GM21619 (cell line): ENCODE data around the gene GARNL3.

ENCODE experiments used
- ATAC-seq: cut with Tn5 transposase; IDR thresholded peaks from one replicate; pipeline ENCODE4 v1.9.1; 2021; ENCODE audit not compliant: unreplicated experiment

GARNL3 gene

GRCh38 chr9:127344368-127345000 is 79.9 kb downstream of the GARNL3 start:
- no peak for ATAC-seq

- no peak for ATAC-seq
Measured at GRCh38 chr9:127345566-127345965, 81.0 kb downstream of the GARNL3 start.

- ATAC-seq = no peak
Measured at GRCh38 chr9:127346584-127346983, 82.0 kb downstream of the GARNL3 start.

GRCh38 chr9:127347831-127348776 is 83.5 kb downstream of the GARNL3 start:
- no peak for ATAC-seq

- ATAC-seq = no peak
Measured at GRCh38 chr9:127349483-127350113, 85.0 kb downstream of the GARNL3 start.

- ATAC-seq = no peak
Measured at GRCh38 chr9:127351182-127352166, 86.9 kb downstream of the GARNL3 start.

GRCh38 chr9:127353882-127354281 is 89.3 kb downstream of the GARNL3 start:
- ATAC-seq = no peak

GRCh38 chr9:127356906-127357305 is 92.3 kb downstream of the GARNL3 start:
- ATAC-seq = no peak

- ATAC-seq = no peak
Measured at GRCh38 chr9:127358023-127358535, 93.5 kb downstream of the GARNL3 start.

- no peak for ATAC-seq
Measured at GRCh38 chr9:127358770-127359169, 94.2 kb downstream of the GARNL3 start.

GRCh38 chr9:127360250-127360649 is 95.7 kb downstream of the GARNL3 start:
- ATAC-seq = no peak

GRCh38 chr9:127360829-127361228 is 96.3 kb downstream of the GARNL3 start:
- ATAC-seq = no peak

GRCh38 chr9:127361561-127361960 is 97.0 kb downstream of the GARNL3 start:
- no peak for ATAC-seq

- ATAC-seq = no peak
Measured at GRCh38 chr9:127362829-127363228, 98.3 kb downstream of the GARNL3 start.

- no peak for ATAC-seq
Measured at GRCh38 chr9:127365461-127365860, 100.9 kb downstream of the GARNL3 start.

GRCh38 chr9:127366594-127366993 is 102.0 kb downstream of the GARNL3 start:
- no peak for ATAC-seq

- no peak for ATAC-seq
Measured at GRCh38 chr9:127368852-127369402, 104.4 kb downstream of the GARNL3 start.

GRCh38 chr9:127369428-127369827 is 104.9 kb downstream of the GARNL3 start:
- no peak for ATAC-seq

GRCh38 chr9:127370147-127370579 is 105.6 kb downstream of the GARNL3 start:
- ATAC-seq = no peak
